HepG2 (cell line): ENCODE results near the gene KSR1. TPM values are rescaled to one million over a fixed set of nuclear protein-coding genes. Genes with fewer than 3 reads are reported as not detected.

ENCODE experiments used
- ATRX ChIP-seq: sonication (generic); formaldehyde crosslinking; IDR thresholded peaks from 2 replicates; pipeline ENCODE4 v1.4.0; 2020; ENCODE audit warnings: missing genetic modification reagents, borderline replicate concordance
- BATF2 ChIP-seq: sonication (generic); formaldehyde crosslinking; IDR thresholded peaks from 2 replicates; pipeline ENCODE4 v1.8.0; 2022; ENCODE audit warnings: mild to moderate bottlenecking, missing genetic modification reagents, moderate library complexity
- CC2D1A ChIP-seq: sonication (generic); formaldehyde crosslinking; IDR thresholded peaks from 2 replicates; pipeline ENCODE4 v1.8.1; 2023; ENCODE audit warnings: mild to moderate bottlenecking, missing genetic modification reagents
- CSRNP2 ChIP-seq: sonication (generic); formaldehyde crosslinking; conservative IDR thresholded peaks from 2 replicates; pipeline ENCODE4 v1.8.0; 2022; ENCODE audit warnings: low read depth, missing genetic modification reagents
- EEA1 ChIP-seq: sonication (generic); formaldehyde crosslinking; IDR thresholded peaks from 2 replicates; pipeline ENCODE4 v1.5.1; 2020; ENCODE audit warnings: mild to moderate bottlenecking, missing genetic modification reagents, borderline replicate concordance
- EED ChIP-seq: sonication (generic); formaldehyde crosslinking; IDR thresholded peaks from 2 replicates; pipeline ENCODE4 v1.5.0; 2020; ENCODE audit warnings: mild to moderate bottlenecking, missing genetic modification reagents
- ETS1 ChIP-seq: sonication (generic); formaldehyde crosslinking; IDR thresholded peaks from 2 replicates; pipeline ENCODE4 v1.4.0; 2020; ENCODE audit warnings: missing genetic modification reagents
- GLI4 ChIP-seq: sonication (generic); formaldehyde crosslinking; IDR thresholded peaks from 2 replicates; pipeline ENCODE4 v1.5.1; 2020; ENCODE audit warnings: missing genetic modification reagents, mild to moderate bottlenecking, moderate library complexity, borderline replicate concordance
- HHEX ChIP-seq: IDR thresholded peaks from 2 replicates; pipeline ENCODE4 v1.6.1; 2016; ENCODE audit warnings: control low read depth
- KMT2B ChIP-seq: IDR thresholded peaks from 2 replicates; pipeline ENCODE4 v1.6.1; 2016; ENCODE audit warnings: missing genetic modification reagents, missing compliant biosample characterization
- PAXIP1 ChIP-seq: sonication (generic); formaldehyde crosslinking; conservative IDR thresholded peaks from 2 replicates; pipeline ENCODE4 v1.4.0; 2020; ENCODE audit warnings: mild to moderate bottlenecking, missing genetic modification reagents, moderate library complexity
- RELA ChIP-seq: sonication (generic); formaldehyde crosslinking; IDR thresholded peaks from 2 replicates; pipeline ENCODE4 v1.4.0; 2020; ENCODE audit warnings: missing genetic modification reagents
- STAG1 ChIP-seq: sonication (generic); formaldehyde crosslinking; IDR thresholded peaks from 2 replicates; pipeline ENCODE4 v1.4.0; 2020; ENCODE audit warnings: missing genetic modification reagents
- TAF1 ChIP-seq: sonication (generic); formaldehyde crosslinking; IDR thresholded peaks from 2 replicates; pipeline ENCODE4 v1.4.0; 2020; ENCODE audit warnings: missing genetic modification reagents
- TBX3 ChIP-seq: fragments of 450-650 bp; IDR thresholded peaks from 2 replicates; pipeline ENCODE4 v1.6.1; 2017; ENCODE audit warnings: antibody characterized with exemption, mild to moderate bottlenecking, inconsistent platforms, borderline replicate concordance
- ZBTB25 ChIP-seq: IDR thresholded peaks from 2 replicates; pipeline ENCODE4 v1.6.1; 2018; ENCODE audit warnings: missing genetic modification reagents
- ZNF234 ChIP-seq: sonication (generic); formaldehyde crosslinking; conservative IDR thresholded peaks from 2 replicates; pipeline ENCODE4 v1.5.1; 2020; ENCODE audit warnings: mild to moderate bottlenecking, missing genetic modification reagents
- ZNF296 ChIP-seq: sonication (generic); formaldehyde crosslinking; conservative IDR thresholded peaks from 2 replicates; pipeline ENCODE4 v1.5.0; 2020; ENCODE audit warnings: mild to moderate bottlenecking, missing genetic modification reagents
- ZNF317 ChIP-seq: sonication (generic); formaldehyde crosslinking; IDR thresholded peaks from 2 replicates; pipeline ENCODE4 v1.5.0; 2020; ENCODE audit warnings: mild to moderate bottlenecking, missing genetic modification reagents
- ZNF335 ChIP-seq: sonication (generic); formaldehyde crosslinking; IDR thresholded peaks from 2 replicates; pipeline ENCODE4 v1.4.0; 2020; ENCODE audit warnings: missing genetic modification reagents
- ZNF441 ChIP-seq: sonication (generic); formaldehyde crosslinking; IDR thresholded peaks from 2 replicates; pipeline ENCODE4 v1.7.0; 2021; ENCODE audit warnings: missing genetic modification reagents, borderline replicate concordance
- ZNF460 ChIP-seq: sonication (generic); formaldehyde crosslinking; IDR thresholded peaks from 2 replicates; pipeline ENCODE4 v1.5.1; 2020; ENCODE audit warnings: missing genetic modification reagents, mild to moderate bottlenecking, borderline replicate concordance
- ZNF841 ChIP-seq: sonication (generic); formaldehyde crosslinking; IDR thresholded peaks from 2 replicates; pipeline ENCODE4 v1.8.1; 2023; ENCODE audit warnings: missing genetic modification reagents, borderline replicate concordance
- polyA plus RNA-seq, 8 experiments: library from polyadenylated mRNA; depleted of rRNA in 3 of 8; stranded (reverse) in 7 of 8; unstranded in 1 of 8; fragments of >200 nt; fragmentation: Illumina TruSeq in 4 of 8; extraction: Trizol in 4 of 8; gene quantifications; 2 replicates each; pipeline versions ENCODE4 v1.2.1 to v1.2.3, GENCODE V29; 2011 to 2016; ENCODE audit warnings: low read depth in 4 of 8, missing spikeins in 1 of 8, mixed read lengths in 1 of 8; ENCODE audit not compliant: insufficient read depth in 1 of 8
- total RNA-seq, 5 experiments: library from RNA; depleted of rRNA; stranded (reverse); fragments of >200 nt; fragmentation: Illumina TruSeq; extraction: Trizol; gene quantifications; 2 replicates each; pipeline ENCODE4 v1.2.3, GENCODE V29; 2016; ENCODE audit warnings: low read depth in 1 of 5

Gene KSR1
- total and polyA plus RNA-seq, 2 of the 13 experiments (the other 11 are each of a cell fraction or from before 2014, with no cell fraction given): 10.1 to 16.6 TPM

GRCh38 chr17:27457731-27458523 is 1.7 kb downstream of the KSR1 start (continued):
- TF ChIP-seq BATF2: no peak
- TF ChIP-seq RELA (CRISPR knock-in tag): no peak
- TF ChIP-seq TAF1 (CRISPR knock-in tag): peak; percentile 29; the same call in 1 of the 2 replicates
- TF ChIP-seq CC2D1A (CRISPR knock-in tag): no peak
- peak; percentile 37; the same call in 1 of the 2 replicates for TF ChIP-seq ZNF441 (CRISPR knock-in tag)
- TF ChIP-seq ZNF841 (CRISPR knock-in tag): no peak
- no peak for TF ChIP-seq ATRX (CRISPR knock-in tag)
- no peak for TF ChIP-seq ZNF234 (CRISPR knock-in tag)
- no peak for TF ChIP-seq ETS1 (CRISPR knock-in tag)
- no peak for TF ChIP-seq HHEX (CRISPR knock-in tag)
- no peak for TF ChIP-seq EED (CRISPR knock-in tag)
- TF ChIP-seq ZBTB25 (CRISPR knock-in tag): peak; percentile 46; the same call in 1 of the 2 replicates
- TF ChIP-seq CSRNP2 (CRISPR knock-in tag): no peak
- no peak for TF ChIP-seq EEA1 (CRISPR knock-in tag)
- TF ChIP-seq GLI4 (CRISPR knock-in tag): no peak
- no peak for TF ChIP-seq ZNF317 (CRISPR knock-in tag)
- TF ChIP-seq KMT2B (CRISPR knock-in tag): no peak
- TF ChIP-seq ZNF460 (CRISPR knock-in tag): no peak
- TF ChIP-seq ZNF296 (CRISPR knock-in tag): no peak
- TF ChIP-seq ZNF335: no peak
- TF ChIP-seq TBX3: no peak
- peak; percentile 86 for TF ChIP-seq PAXIP1 (CRISPR knock-in tag)
- TF ChIP-seq STAG1 (CRISPR knock-in tag): 0 out of 2 replicates have a peak, but pooled peaks have one; percentile 15
